Tibial artery (tissue), 4 donors: ENCODE measurements around the gene KCNMA1.
A peak's percentile ranks its signal among the peaks of the same experiment; 100 is the strongest.

Source experiments
- DNase-seq, 2 donors: peaks; one replicate each; pipeline ENCODE4 v3.0.0-alpha.2; 2019
- H3K27ac ChIP-seq, 2 donors: fragments of 200-600 bp; sonication (generic) in 1 of 2; 1 replicate in 1 of 2; 2 replicates in 1 of 2; pipeline ENCODE4 v1.5.1; 2018 to 2019; ENCODE audit warnings: mild to moderate bottlenecking in 1 of 2
- H3K27me3 ChIP-seq, 2 donors: fragments of 200-600 bp; sonication (generic) in 1 of 2; one replicate each; pipeline versions ENCODE4 v1.5.1 to v1.6.0; 2016 to 2019
- H3K36me3 ChIP-seq, 3 donors: fragments of 200-600 bp; sonication (generic) in 2 of 3; one replicate each; pipeline ENCODE4 v1.5.1; 2016 to 2019; ENCODE audit warnings: mild to moderate bottlenecking in 2 of 3
- H3K4me1 ChIP-seq, 4 donors: fragments of 200-600 bp; sonication (generic) in 2 of 4; 1 replicate in 3 of 4; 2 replicates in 1 of 4; pipeline ENCODE4 v1.5.1; 2016 to 2019
- H3K4me3 ChIP-seq, 2 donors: fragments of 200-600 bp; sonication (generic) in 1 of 2; 1 replicate in 1 of 2; 2 replicates in 1 of 2; pipeline ENCODE4 v1.5.1; 2018 to 2019; ENCODE audit warnings: mild to moderate bottlenecking in 2 of 2
- H3K9me3 ChIP-seq, 3 donors: fragments of 200-600 bp; sonication (generic) in 1 of 3; one replicate each; pipeline ENCODE4 v1.5.1; 2016 to 2019
- CTCF ChIP-seq, 2 experiments: fragments of 200-600 bp in 1 of 2; fragments of 450-650 bp in 1 of 2; IDR thresholded peaks; one replicate each; pipeline ENCODE4 v1.5.1; 2017 to 2019; ENCODE audit warnings: antibody characterized with exemption in 2 of 2, mild to moderate bottlenecking in 1 of 2, moderate library complexity in 1 of 2
- intact Hi-C: fragments of 100-400 bp; cut with DNase I; formaldehyde crosslinking; loops from one replicate; pipeline ENCODE4 v1.15.0; 2023; ENCODE audit warnings: low total_unique reads

Gene KCNMA1

GRCh38 chr10:77622889-77623291, 14.7 kb downstream of the KCNMA1 start:
- Histone ChIP-seq H3K9me3 (no peaks in the 10 kb centered on the region), H3K27ac (peak overlapping the region; percentile 44 to 63), H3K27me3 (no peaks in the 10 kb centered on the region), H3K36me3 (no peaks in the 10 kb centered on the region), H3K4me3 (peak overlapping the region; percentile 10 to 14), H3K4me1 (peaks cover 0 to 98% (median 42%) of the 10 kb centered on the region in 4 donors)
- no peak for TF ChIP-seq CTCF (IDR thresholded peaks at IDR 0.05)
- no peak for DNase-seq
- intact Hi-C loops, result no loop called here

DNA sequence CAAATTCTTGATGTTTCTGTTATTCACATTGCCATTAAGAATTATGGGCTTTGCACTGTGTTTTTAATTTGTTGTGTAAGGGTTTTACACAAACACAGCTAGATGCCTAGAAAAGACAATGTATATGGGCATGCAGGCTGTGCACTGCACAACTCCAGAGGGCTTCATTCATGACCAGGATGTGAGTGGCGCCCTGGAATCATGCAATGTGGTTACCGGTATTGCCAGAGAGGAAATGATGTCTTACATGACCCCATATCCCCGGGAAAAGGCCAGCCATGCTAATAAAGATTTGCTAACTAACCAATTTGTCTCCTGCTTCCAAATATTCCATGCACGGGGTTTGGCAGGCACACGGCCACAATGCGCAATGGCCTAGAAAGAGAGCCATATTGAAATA, 16.9 kb downstream of the KCNMA1 start:
- Histone ChIP-seq H3K4me1 (peaks cover 0 to 83% (median 34%) of the 10 kb centered on the region in 4 donors), H3K27me3 (no peaks in the 10 kb centered on the region), H3K27ac (peak overlapping the region; percentile 48 to 57), H3K9me3 (no peaks in the 10 kb centered on the region), H3K36me3 (no peaks in the 10 kb centered on the region), H3K4me3 (no peak overlapping the region)
- no peak for TF ChIP-seq CTCF (IDR thresholded peaks at IDR 0.05)
- intact Hi-C loops, result no loop called here
- DNase-seq, result no peak

GRCh38 chr10:77619964-77620703, 17.5 kb downstream of the KCNMA1 start:
- peaks cover 0 to 83% (median 34%) of the 10 kb centered on the region in 4 donors for H3K4me1 ChIP-seq
- no peaks in the 10 kb centered on the region for H3K27me3 ChIP-seq
- H3K9me3 ChIP-seq, result no peaks in the 10 kb centered on the region
- no peaks in the 10 kb centered on the region for H3K36me3 ChIP-seq
- peak overlapping the region; percentile 48 to 57 for H3K27ac ChIP-seq
- H3K4me3 ChIP-seq, result no peak overlapping the region
- peak in 1 of 2 donors; percentile 87 for DNase-seq
- TF ChIP-seq CTCF (IDR thresholded peaks at IDR 0.05), result no peak
- intact Hi-C loops, result no loop called here

- H3K4me1 ChIP-seq, result peaks cover 0 to 83% (median 38%) of the 10 kb centered on the region in 4 donors
- no peaks in the 10 kb centered on the region for H3K36me3 ChIP-seq
- no peaks in the 10 kb centered on the region for H3K9me3 ChIP-seq
- no peak for DNase-seq
- peak overlapping the region in 1 of 2 donors; percentile 57 for H3K27ac ChIP-seq
- intact Hi-C loops, result no loop called here
- H3K27me3 ChIP-seq, result no peaks in the 10 kb centered on the region
- no peak overlapping the region for H3K4me3 ChIP-seq
- TF ChIP-seq CTCF (IDR thresholded peaks at IDR 0.05), result no peak
These were observed 19.5 kb downstream of the KCNMA1 start for GRCh38 chr10:77618117-77618516.

DNA sequence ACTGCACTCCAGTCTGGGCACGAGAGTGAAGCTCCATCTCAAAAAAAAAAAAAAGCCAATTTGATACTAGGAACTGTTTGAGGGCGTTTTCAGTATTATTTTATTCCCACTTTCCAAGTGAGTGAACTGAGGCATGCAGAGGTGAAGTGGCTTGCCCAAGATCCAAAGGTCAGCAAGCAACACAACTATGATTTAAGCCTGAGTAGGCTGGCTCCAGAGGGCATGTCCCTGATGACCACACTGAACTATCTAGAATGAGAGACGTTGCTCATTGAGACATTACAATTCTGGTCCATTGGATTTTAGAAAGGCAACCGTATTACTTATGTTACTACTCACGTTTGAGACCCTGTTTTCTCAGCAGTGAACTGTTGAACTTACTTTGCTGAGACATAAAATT, 20.8 kb downstream of the KCNMA1 start:
- Histone ChIP-seq H3K4me1 (peaks cover 0 to 82% (median 39%) of the 10 kb centered on the region in 4 donors), H3K27ac (no peak overlapping the region), H3K27me3 (no peaks in the 10 kb centered on the region), H3K4me3 (no peak overlapping the region), H3K36me3 (no peaks in the 10 kb centered on the region), H3K9me3 (no peaks in the 10 kb centered on the region)
- TF ChIP-seq CTCF (IDR thresholded peaks at IDR 0.05), result no peak
- intact Hi-C loops, result no loop called here
- DNase-seq, result no peak
